Heart right ventricle (tissue), 16 donors: ENCODE results near the gene SLC12A1. TPM values are rescaled to one million over a fixed set of nuclear protein-coding genes. Genes with fewer than 3 reads are reported as not detected.

Experiments
- ATAC-seq, 8 donors: fragments of 200-7000 bp; cut with Tn5 transposase; one replicate each; pipeline ENCODE4 v1.9.1; 2020; ENCODE audit warnings: mild to moderate bottlenecking in 8 of 8, moderate library complexity in 8 of 8, moderate number of reproducible peaks in 1 of 8
- DNase-seq, 2 donors: peaks; one replicate each; pipeline ENCODE4 v3.0.0-alpha.2; 2020
- H3K27ac ChIP-seq, 10 donors: fragments of 200-600 bp; sonication (generic) in 2 of 10; one replicate each; pipeline versions ENCODE4 v1.5.0 to v1.8.0; 2020 to 2022; ENCODE audit warnings: mild to moderate bottlenecking in 3 of 10
- H3K27me3 ChIP-seq, 7 donors: fragments of 200-600 bp; one replicate each; pipeline ENCODE4 v1.8.0; 2021 to 2022; ENCODE audit warnings: mild to moderate bottlenecking in 2 of 7
- H3K36me3 ChIP-seq, 9 donors: fragments of 200-600 bp; sonication (generic) in 1 of 9; one replicate each; pipeline versions ENCODE4 v1.5.0 to v1.8.0; 2020 to 2022; ENCODE audit warnings: mild to moderate bottlenecking in 2 of 9
- H3K4me1 ChIP-seq, 9 donors: fragments of 200-600 bp; sonication (generic) in 1 of 9; one replicate each; pipeline versions ENCODE4 v1.5.0 to v1.8.0; 2020 to 2022; ENCODE audit warnings: mild to moderate bottlenecking in 4 of 9
- H3K4me3 ChIP-seq, 10 donors: fragments of 200-600 bp; sonication (generic) in 2 of 10; one replicate each; pipeline versions ENCODE4 v1.5.0 to v1.8.0; 2020 to 2022; ENCODE audit warnings: mild to moderate bottlenecking in 7 of 10, moderate library complexity in 2 of 10
- H3K9me3 ChIP-seq, 11 donors: fragments of 200-600 bp in 10 of 11; sonication (generic) in 2 of 11; one replicate each; pipeline versions ENCODE4 v1.5.0 to v1.8.0; 2013 to 2022; ENCODE audit warnings: mild to moderate bottlenecking in 2 of 11, control low read depth in 1 of 11, moderate library complexity in 1 of 11
- WGBS, 2 donors: extraction: QIAGEN DNeasy Blood & Tissue Kit; methylation state at CpG; one replicate each; pipeline ENCODE4 v1.1.7; 2013; ENCODE audit warnings: inconsistent platforms in 1 of 2; 5-methylcytosine and 5-hydroxymethylcytosine counted together
- intact Hi-C, 10 donors: fragments of 100-400 bp; cut with DNase I; formaldehyde crosslinking; loops; one replicate each; pipeline versions ENCODE4 v1.11.1 to v1.14.2; 2022
- polyA plus RNA-seq, 2 donors: library from polyadenylated mRNA; stranded (reverse); fragments of 200-250 nt; gene quantifications; one replicate each; pipeline ENCODE4 v1.2.3, GENCODE V29; 2013
- total RNA-seq, 10 donors: library from RNA; stranded (reverse); fragmentation: NEBNext Ultra II Directional in 3 of 10; extraction: Animal tissue kit (Norgen Biotek cat#: 25700) in 3 of 10; gene quantifications; one replicate each; pipeline versions ENCODE4 v1.2.1 to v1.2.4, GENCODE V29; 2021 to 2023
- TF ChIP-seq, protein P1 (sequence below), 9 donors: fragments of 200-600 bp; sonication (generic) in 2 of 9; IDR thresholded peaks; one replicate each; pipeline versions ENCODE4 v1.5.0 to v1.8.0; 2021 to 2022; ENCODE audit warnings: antibody characterized with exemption in 9 of 9, mild to moderate bottlenecking in 5 of 9, moderate library complexity in 1 of 9
- donor health status: Arrhythmogenic right ventricular cardiomyopathy.
- donor health status: ischemic (EF 13 %, LVEDD 7.1; RV severe dilation, severe dysfunction).
- donor health status: healthy with polysubstance abuse.
- donor health status: DM: no; HTN: yes; CAD: no.
- donor health status: DM: no; HTN: no; CAD: no.
- donor health status: ischemic (EF 25% LVEDD 6.9; RV normal size, moderate dysfunction).
- donor health status: ischemic (EF 25% LVEDD 5.7; RV mildly dilated, moderate dysfunction).
- donor health status: healthy.
- donor health status: DM: yes; HTN: yes; CAD: no.
- donor health status: Ischemic cardiomyopathy.
- donor health status: ischemic (EF 35%, LVEDD 5.7; RV mildly dilated, moderate dysfunction).
- donor health status: nonischemic (EF 11% LVEDD 7.7; RV severe dilation, severe dysfunction).
- donor health status: DM: yes; HTN: yes; CAD: no.
- donor health status: PGD.
- donor health status: ischemic (EF 29% LVEDD 5.4; RV normal size, mild dysfunction).
- donor health status: nonischemic (EF 23%, LVEDD 6.1; RV moderate dilation, normal function).

SLC12A1 gene
- total and polyA plus RNA-seq, 12 donors: not detected

GRCh38 chr15:48331796-48332641 is 125.9 kb downstream of the SLC12A1 start:
- intact Hi-C loops: loop anchor here in 1 of 10 donors (10.0 kb wide), 1 partner anchor 823 kb away; the partner anchor contains the start of gene COPS2
- H3K36me3 ChIP-seq: peaks cover 0 to 42% (median 4%) of the 10 kb centered on the region in 9 donors
- peaks cover 4 to 32% (median 16%) of the 10 kb centered on the region in 9 donors for H3K4me1 ChIP-seq
- peak; percentile 64 to 82 for DNase-seq
- peak overlapping the region; percentile 66 to 98 (median 86) for H3K4me3 ChIP-seq
- H3K27me3 ChIP-seq: no peaks in the 10 kb centered on the region
- TF ChIP-seq, protein P1, sequence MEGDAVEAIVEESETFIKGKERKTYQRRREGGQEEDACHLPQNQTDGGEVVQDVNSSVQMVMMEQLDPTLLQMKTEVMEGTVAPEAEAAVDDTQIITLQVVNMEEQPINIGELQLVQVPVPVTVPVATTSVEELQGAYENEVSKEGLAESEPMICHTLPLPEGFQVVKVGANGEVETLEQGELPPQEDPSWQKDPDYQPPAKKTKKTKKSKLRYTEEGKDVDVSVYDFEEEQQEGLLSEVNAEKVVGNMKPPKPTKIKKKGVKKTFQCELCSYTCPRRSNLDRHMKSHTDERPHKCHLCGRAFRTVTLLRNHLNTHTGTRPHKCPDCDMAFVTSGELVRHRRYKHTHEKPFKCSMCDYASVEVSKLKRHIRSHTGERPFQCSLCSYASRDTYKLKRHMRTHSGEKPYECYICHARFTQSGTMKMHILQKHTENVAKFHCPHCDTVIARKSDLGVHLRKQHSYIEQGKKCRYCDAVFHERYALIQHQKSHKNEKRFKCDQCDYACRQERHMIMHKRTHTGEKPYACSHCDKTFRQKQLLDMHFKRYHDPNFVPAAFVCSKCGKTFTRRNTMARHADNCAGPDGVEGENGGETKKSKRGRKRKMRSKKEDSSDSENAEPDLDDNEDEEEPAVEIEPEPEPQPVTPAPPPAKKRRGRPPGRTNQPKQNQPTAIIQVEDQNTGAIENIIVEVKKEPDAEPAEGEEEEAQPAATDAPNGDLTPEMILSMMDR (IDR thresholded peaks at IDR 0.05): no peak
- 1 to 2% methylated on average over 64 of the region's 64 CpGs for WGBS, 2 donors
- ATAC-seq: peak; percentile 80 to 92 (median 86)
- no peaks in the 10 kb centered on the region for H3K9me3 ChIP-seq
- peak overlapping the region; percentile 95 to 100 (median 98) for H3K27ac ChIP-seq

- H3K4me3 ChIP-seq: peak overlapping the region in 9 of 10 donors; percentile 66 to 98 (median 84)
- ATAC-seq: no peak
Observed at GRCh38 chr15:48332642-48333034, 126.5 kb downstream of the SLC12A1 start.

DNA sequence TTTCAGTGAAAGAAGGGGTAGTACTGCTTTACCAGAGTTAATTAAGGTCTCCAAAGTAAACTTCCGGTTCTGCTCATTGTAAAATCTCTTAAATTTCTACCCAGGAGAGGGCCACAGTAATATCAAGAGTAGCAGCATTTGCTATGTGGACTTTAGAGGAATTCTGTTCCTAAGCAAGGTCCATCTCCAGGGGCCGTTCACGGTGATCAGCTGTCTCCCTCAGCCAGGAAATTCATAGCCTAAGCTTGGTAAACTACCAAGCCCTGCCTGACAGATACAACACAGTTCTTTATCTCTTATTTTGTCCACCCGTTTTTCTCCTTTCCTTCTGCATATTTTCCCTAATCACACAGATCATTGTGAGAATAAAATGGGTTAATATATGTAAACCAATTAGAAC is 127.4 kb downstream of the SLC12A1 start:
- ATAC-seq: no peak
- no peak overlapping the region for H3K4me3 ChIP-seq
- no peak for DNase-seq
- H3K9me3 ChIP-seq: no peaks in the 10 kb centered on the region
- TF ChIP-seq, protein P1 (IDR thresholded peaks at IDR 0.05): no peak
- 51 to 61% methylated on average over 4 of the region's 4 CpGs for WGBS, 2 donors
- intact Hi-C loops: loop anchor here in 1 of 10 donors (10.0 kb wide), 1 partner anchor 821 kb away; the partner anchor contains the start of gene COPS2
- peaks cover 0 to 57% (median 4%) of the 10 kb centered on the region in 9 donors for H3K36me3 ChIP-seq
- no peaks in the 10 kb centered on the region for H3K27me3 ChIP-seq
- H3K4me1 ChIP-seq: peaks cover 4 to 32% (median 16%) of the 10 kb centered on the region in 9 donors
- H3K27ac ChIP-seq: no peak overlapping the region

More at GRCh38 chr15:48332642-48333034, 126.5 kb downstream of the SLC12A1 start:
- TF ChIP-seq, protein P1 (IDR thresholded peaks at IDR 0.05): no peak
- no peaks in the 10 kb centered on the region for H3K9me3 ChIP-seq
- WGBS, 2 donors: 50 to 58% methylated on average over 9 of the region's 9 CpGs
- intact Hi-C loops: loop anchor here in 1 of 10 donors (10.0 kb wide), 1 partner anchor 822 kb away; the partner anchor contains the start of gene COPS2
- H3K27ac ChIP-seq: no peak overlapping the region
- H3K27me3 ChIP-seq: no peaks in the 10 kb centered on the region
- H3K4me1 ChIP-seq: peaks cover 4 to 32% (median 16%) of the 10 kb centered on the region in 9 donors
- DNase-seq: no peak
- H3K36me3 ChIP-seq: peaks cover 0 to 48% (median 4%) of the 10 kb centered on the region in 9 donors

DNA sequence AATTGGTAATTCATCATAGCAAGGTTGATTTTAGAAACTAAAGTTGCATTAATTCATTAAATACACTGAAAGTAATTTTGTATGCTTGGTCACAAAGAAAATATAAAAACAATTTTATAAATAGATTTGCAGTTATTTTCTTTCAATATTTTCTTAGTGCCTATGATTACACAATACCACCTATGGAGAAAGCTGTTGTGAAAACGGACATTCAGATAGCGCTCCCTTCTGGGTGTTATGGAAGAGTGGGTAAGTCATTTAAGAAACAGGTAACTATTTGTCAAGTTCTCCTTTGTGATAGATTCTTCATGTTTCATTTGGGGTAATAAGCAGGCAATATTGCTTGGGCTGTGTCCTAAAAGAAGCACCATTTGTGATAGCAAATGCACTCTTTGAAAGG is 128.2 kb downstream of the SLC12A1 start:
- ATAC-seq (no peak), DNase-seq (no peak)
- Histone ChIP-seq H3K4me1 (peaks cover 4 to 32% (median 16%) of the 10 kb centered on the region in 9 donors), H3K9me3 (no peaks in the 10 kb centered on the region), H3K27me3 (no peaks in the 10 kb centered on the region), H3K36me3 (peaks cover 0 to 64% (median 4%) of the 10 kb centered on the region in 9 donors), H3K4me3 (no peak overlapping the region), H3K27ac (no peak overlapping the region)
- WGBS, 2 donors: 82 to 90% methylated on average over 2 of the region's 2 CpGs
- TF ChIP-seq, protein P1 (IDR thresholded peaks at IDR 0.05): no peak
- intact Hi-C loops: loop anchor here in 1 of 10 donors (10.0 kb wide), 1 partner anchor 821 kb away; the partner anchor contains the start of gene COPS2
